Stimulated activated CD8-positive, alpha-beta memory T cell treated with anti-CD3 and anti-CD28 coated beads, Interleukin-4, amount 100 ng/mL, for 48 hours (primary cell): ENCODE data around the gene STEAP1B.

ENCODE experiments used
- DNase-seq: peaks from one replicate; pipeline ENCODE4 v3.0.0-alpha.2; 2020

STEAP1B gene

GRCh38 chr7:22397981-22398380, 102.0 kb downstream of the STEAP1B start:
- DNase-seq, result no peak

- no peak for DNase-seq
Observed at GRCh38 chr7:22395222-22395621, 104.8 kb downstream of the STEAP1B start.

GRCh38 chr7:22394739-22395138, 105.2 kb downstream of the STEAP1B start:
- DNase-seq, result no peak

- DNase-seq, result no peak
Observed at GRCh38 chr7:22393913-22394729, 105.9 kb downstream of the STEAP1B start.

- DNase-seq, result no peak
Observed at GRCh38 chr7:22390516-22390915, 109.5 kb downstream of the STEAP1B start.

GRCh38 chr7:22389892-22390291, 110.1 kb downstream of the STEAP1B start:
- no peak for DNase-seq

- no peak for DNase-seq
Observed at GRCh38 chr7:22387583-22387982, 112.4 kb downstream of the STEAP1B start.

GRCh38 chr7:22386865-22387264, 113.1 kb downstream of the STEAP1B start:
- DNase-seq, result no peak

- DNase-seq, result no peak
Observed at GRCh38 chr7:22386206-22386858, 113.7 kb downstream of the STEAP1B start.

GRCh38 chr7:22385326-22385725, 114.7 kb downstream of the STEAP1B start:
- no peak for DNase-seq

GRCh38 chr7:22380333-22380732, 119.7 kb downstream of the STEAP1B start:
- no peak for DNase-seq

- no peak for DNase-seq
Observed at GRCh38 chr7:22378199-22378980, 121.6 kb downstream of the STEAP1B start.

- DNase-seq, result no peak
Observed at GRCh38 chr7:22377703-22378102, 122.3 kb downstream of the STEAP1B start.

GRCh38 chr7:22375359-22376048, 124.5 kb downstream of the STEAP1B start:
- no peak for DNase-seq

- no peak for DNase-seq
Observed at GRCh38 chr7:22373911-22374310, 126.1 kb downstream of the STEAP1B start.

GRCh38 chr7:22373388-22373787, 126.6 kb downstream of the STEAP1B start:
- no peak for DNase-seq

GRCh38 chr7:22372863-22373262, 127.1 kb downstream of the STEAP1B start:
- no peak for DNase-seq

- DNase-seq, result no peak
Observed at GRCh38 chr7:22371878-22372277, 128.1 kb downstream of the STEAP1B start.
